Tibial artery (tissue), 4 donors: ENCODE results near the gene LTBP2.

Experiments
- DNase-seq, 2 donors: peaks; one replicate each; pipeline ENCODE4 v3.0.0-alpha.2; 2019
- H3K27ac ChIP-seq, 2 donors: fragments of 200-600 bp; sonication (generic) in 1 of 2; 1 replicate in 1 of 2; 2 replicates in 1 of 2; pipeline ENCODE4 v1.5.1; 2018 to 2019; ENCODE audit warnings: mild to moderate bottlenecking in 1 of 2
- H3K27me3 ChIP-seq, 2 donors: fragments of 200-600 bp; sonication (generic) in 1 of 2; one replicate each; pipeline versions ENCODE4 v1.5.1 to v1.6.0; 2016 to 2019
- H3K36me3 ChIP-seq, 3 donors: fragments of 200-600 bp; sonication (generic) in 2 of 3; one replicate each; pipeline ENCODE4 v1.5.1; 2016 to 2019; ENCODE audit warnings: mild to moderate bottlenecking in 2 of 3
- H3K4me1 ChIP-seq, 4 donors: fragments of 200-600 bp; sonication (generic) in 2 of 4; 1 replicate in 3 of 4; 2 replicates in 1 of 4; pipeline ENCODE4 v1.5.1; 2016 to 2019
- H3K4me3 ChIP-seq, 2 donors: fragments of 200-600 bp; sonication (generic) in 1 of 2; 1 replicate in 1 of 2; 2 replicates in 1 of 2; pipeline ENCODE4 v1.5.1; 2018 to 2019; ENCODE audit warnings: mild to moderate bottlenecking in 2 of 2
- H3K9me3 ChIP-seq, 3 donors: fragments of 200-600 bp; sonication (generic) in 1 of 3; one replicate each; pipeline ENCODE4 v1.5.1; 2016 to 2019
- intact Hi-C: fragments of 100-400 bp; cut with DNase I; formaldehyde crosslinking; loops from one replicate; pipeline ENCODE4 v1.15.0; 2023; ENCODE audit warnings: low total_unique reads
- TF ChIP-seq, protein P1 (sequence below), 2 experiments: fragments of 200-600 bp in 1 of 2; fragments of 450-650 bp in 1 of 2; IDR thresholded peaks; one replicate each; pipeline ENCODE4 v1.5.1; 2017 to 2019; ENCODE audit warnings: antibody characterized with exemption in 2 of 2, mild to moderate bottlenecking in 1 of 2, moderate library complexity in 1 of 2

LTBP2 gene

DNA sequence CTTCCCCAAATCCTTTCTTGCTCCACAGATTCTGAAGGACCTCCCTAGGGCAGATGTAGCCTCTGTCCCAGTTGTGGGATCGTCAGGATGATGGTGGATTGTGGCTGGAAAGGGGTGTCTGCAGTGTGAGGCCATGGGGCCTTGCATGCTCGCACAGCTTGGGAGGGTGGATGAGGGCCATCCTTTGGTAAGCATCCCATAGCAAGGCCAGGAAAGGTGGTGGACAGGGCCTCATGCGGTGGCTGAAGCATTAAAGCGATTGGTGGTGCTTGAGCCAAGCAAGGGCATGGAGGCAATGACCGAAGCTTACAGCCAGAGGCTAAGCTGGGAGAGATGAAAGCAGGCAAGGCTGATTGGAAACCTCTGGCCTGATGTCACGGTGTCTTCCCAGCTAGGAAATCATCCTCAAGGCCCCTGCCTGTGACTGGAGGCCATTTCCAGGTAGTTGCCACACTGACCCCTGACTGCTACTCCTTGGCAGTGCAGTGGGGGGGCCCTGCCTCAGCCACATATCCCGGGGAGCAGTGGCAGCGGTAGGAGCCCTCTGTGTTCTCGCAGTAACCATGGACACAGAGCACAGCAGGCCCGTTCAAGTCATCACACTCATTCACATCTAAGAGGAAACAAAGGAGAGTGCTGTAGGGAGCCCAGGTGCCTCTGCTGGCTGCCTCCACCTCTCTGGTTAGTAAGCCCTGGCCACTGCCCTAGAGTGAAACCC lies 111.5 kb downstream of the LTBP2 start:
- Histone ChIP-seq H3K4me1 (no peaks in the 10 kb centered on the region), H3K27ac (no peak overlapping the region), H3K36me3 (peaks cover 14 to 65% (median 40%) of the 10 kb centered on the region in 3 donors), H3K9me3 (no peaks in the 10 kb centered on the region), H3K4me3 (no peak overlapping the region), H3K27me3 (no peaks in the 10 kb centered on the region)
- DNase-seq, result no peak
- intact Hi-C loops, result loop anchor here (5.0 to 10.0 kb wide), 3 partner anchors 112 to 294 kb away; partner anchors contain the start of genes AREL1, FCF1 and LTBP2
- TF ChIP-seq, protein P1, sequence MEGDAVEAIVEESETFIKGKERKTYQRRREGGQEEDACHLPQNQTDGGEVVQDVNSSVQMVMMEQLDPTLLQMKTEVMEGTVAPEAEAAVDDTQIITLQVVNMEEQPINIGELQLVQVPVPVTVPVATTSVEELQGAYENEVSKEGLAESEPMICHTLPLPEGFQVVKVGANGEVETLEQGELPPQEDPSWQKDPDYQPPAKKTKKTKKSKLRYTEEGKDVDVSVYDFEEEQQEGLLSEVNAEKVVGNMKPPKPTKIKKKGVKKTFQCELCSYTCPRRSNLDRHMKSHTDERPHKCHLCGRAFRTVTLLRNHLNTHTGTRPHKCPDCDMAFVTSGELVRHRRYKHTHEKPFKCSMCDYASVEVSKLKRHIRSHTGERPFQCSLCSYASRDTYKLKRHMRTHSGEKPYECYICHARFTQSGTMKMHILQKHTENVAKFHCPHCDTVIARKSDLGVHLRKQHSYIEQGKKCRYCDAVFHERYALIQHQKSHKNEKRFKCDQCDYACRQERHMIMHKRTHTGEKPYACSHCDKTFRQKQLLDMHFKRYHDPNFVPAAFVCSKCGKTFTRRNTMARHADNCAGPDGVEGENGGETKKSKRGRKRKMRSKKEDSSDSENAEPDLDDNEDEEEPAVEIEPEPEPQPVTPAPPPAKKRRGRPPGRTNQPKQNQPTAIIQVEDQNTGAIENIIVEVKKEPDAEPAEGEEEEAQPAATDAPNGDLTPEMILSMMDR (IDR thresholded peaks at IDR 0.05), result no peak

DNA sequence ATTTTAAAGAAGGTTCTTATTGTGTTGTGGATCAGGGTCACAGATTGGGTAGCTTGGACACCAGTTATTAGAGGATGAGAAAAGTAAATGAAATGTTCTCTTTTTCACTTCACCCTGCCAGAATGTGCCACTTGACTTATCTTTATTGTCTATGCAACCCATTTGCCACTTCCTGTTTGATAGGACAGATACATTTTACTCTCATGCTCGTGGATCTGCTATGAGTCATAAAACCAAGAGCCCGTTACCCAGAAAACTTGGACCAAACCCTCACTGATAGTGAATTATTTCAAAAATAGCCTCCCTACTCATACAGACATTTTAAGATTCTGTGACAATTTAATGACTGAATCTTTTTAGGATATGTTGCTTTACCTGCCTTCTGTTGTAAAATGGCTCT lies 116.7 kb downstream of the LTBP2 start:
- Histone ChIP-seq H3K9me3 (no peaks in the 10 kb centered on the region), H3K27ac (peak overlapping the region in 1 of 2 donors; percentile 96), H3K27me3 (no peaks in the 10 kb centered on the region), H3K4me1 (peaks cover 0 to 32% (median 14%) of the 10 kb centered on the region in 4 donors), H3K36me3 (peaks cover 0 to 13% (median 7%) of the 10 kb centered on the region in 3 donors), H3K4me3 (no peak overlapping the region)
- intact Hi-C loops, result loop anchor here (5.0 kb wide), 1 partner anchor 747 kb away; no protein-coding TSS in a partner anchor
- TF ChIP-seq, protein P1 (IDR thresholded peaks at IDR 0.05), result no peak
- DNase-seq, result no peak

DNA sequence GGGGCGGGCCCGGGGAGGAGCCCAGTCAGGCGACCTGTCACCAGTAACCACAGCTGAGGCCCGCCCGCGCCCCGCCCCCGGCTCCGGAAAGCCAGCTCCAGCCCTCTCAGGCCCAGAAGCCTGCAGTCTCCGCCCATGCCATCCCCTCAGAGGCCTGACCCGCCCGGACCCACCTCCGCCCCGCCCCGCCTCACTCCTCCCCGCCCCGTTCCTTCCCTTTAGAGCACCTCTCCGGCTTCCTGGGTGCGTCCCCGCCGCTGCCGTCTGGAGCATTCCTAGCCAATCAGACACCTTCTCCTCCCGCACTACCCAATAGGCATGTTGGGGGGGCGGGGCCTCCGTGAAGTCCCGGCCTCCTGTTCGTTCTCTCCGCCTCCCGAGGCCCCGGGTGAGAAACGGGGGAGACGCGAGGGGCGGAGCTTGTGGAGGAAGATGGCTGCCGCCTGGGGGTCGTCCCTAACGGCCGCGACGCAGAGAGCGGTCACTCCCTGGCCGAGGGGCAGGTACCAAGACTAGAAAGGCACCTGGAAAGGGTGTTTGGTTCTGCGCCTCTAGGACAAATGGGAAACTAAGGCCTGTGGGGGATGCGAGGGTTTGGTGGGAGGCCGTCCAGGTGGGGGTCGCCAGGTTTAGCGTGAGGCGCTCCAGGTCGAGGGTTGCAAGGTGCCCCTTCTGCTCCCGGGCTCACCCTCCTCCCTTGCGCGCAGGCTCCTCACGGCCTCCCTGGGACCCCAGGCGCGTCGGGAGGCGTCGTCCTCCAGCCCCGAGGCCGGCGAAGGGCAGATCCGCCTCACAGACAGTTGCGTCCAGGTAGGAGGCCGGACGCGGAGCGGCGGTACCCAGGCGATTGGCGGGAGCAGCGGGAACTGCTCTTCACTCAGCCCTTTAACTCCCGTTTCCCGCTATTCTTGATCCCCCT lies 118.4 kb downstream of the LTBP2 start, which contains the start of gene ISCA2:
ISCA2 (plus strand) TSS at position 423 of the 919 bp plus-strand sequence; CDS start at position 433, 10 bp downstream.
- intact Hi-C loops, result no loop called here
- peaks cover 0 to 39% (median 16%) of the 10 kb centered on the region in 4 donors for H3K4me1 ChIP-seq
- TF ChIP-seq, protein P1 (IDR thresholded peaks at IDR 0.05), result peak in 1 of 2 experiments; percentile 11

DNA sequence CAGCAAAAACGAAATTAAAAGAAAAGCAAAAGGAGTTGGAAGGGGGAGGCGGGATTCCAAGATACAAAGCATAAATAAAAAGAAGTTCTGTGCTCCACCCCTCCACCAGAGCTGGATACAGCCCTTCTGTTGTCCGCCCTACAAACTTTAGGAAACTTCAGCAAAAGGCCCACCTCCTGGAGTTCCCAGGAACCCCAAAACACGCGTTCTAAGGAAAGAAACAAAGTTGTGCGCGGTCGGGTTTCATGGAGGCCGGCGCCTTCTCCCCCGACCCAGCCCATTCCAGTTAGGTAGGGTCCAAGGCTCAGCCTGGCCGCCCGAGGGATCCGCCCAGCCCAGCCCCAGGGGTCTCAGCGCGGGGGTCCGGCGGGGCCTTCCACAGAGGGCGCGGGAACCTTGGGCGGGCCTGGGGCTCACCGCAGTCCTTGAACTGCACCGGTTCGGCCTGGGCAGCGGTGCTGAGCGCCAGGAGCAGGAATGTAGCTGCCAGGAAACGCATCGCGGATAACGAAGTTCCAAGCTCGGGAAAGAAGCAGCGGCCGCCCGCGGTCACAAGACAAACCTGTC lies 119.2 kb downstream of the LTBP2 start, which contains the start of gene NPC2:
NPC2 (minus strand) TSS at position 530 of the 567 bp plus-strand sequence; CDS start at position 499, 31 bp downstream.
- peak within 1 kb of the TSS; percentile 83 to 84 for H3K4me3 ChIP-seq
- peaks cover 0 to 45% (median 16%) of the 10 kb centered on the region in 4 donors for H3K4me1 ChIP-seq
- intact Hi-C loops, result no loop called here
- H3K36me3 ChIP-seq, result peaks cover 0 to under 1% (median 0%) of the 10 kb centered on the region in 3 donors
- H3K9me3 ChIP-seq, result no peaks in the 10 kb centered on the region
- TF ChIP-seq, protein P1 (IDR thresholded peaks at IDR 0.05), result no peak
- no peak for DNase-seq
- H3K27me3 ChIP-seq, result no peaks in the 10 kb centered on the region
- peak within 1 kb of the TSS; percentile 93 to 96 for H3K27ac ChIP-seq

More for the DNA sequence above, 118.4 kb downstream of the LTBP2 start, which contains the start of gene ISCA2:
- Histone ChIP-seq H3K27me3 (no peaks in the 10 kb centered on the region), H3K27ac (peak within 1 kb of the TSS; percentile 93 to 96), H3K4me3 (peak within 1 kb of the TSS; percentile 83 to 84), H3K9me3 (no peaks in the 10 kb centered on the region), H3K36me3 (no peaks in the 10 kb centered on the region)
- DNase-seq, result peak; percentile 100
